Measurements from ENCODE around the gene UBE2E2.

UBE2E2 gene

GRCh38 chr3:23619705-23620637, 416.8 kb downstream of the UBE2E2 start:
- no peak for DNase-seq (ENCODE audit: low read depth, low spot score)

DNA sequence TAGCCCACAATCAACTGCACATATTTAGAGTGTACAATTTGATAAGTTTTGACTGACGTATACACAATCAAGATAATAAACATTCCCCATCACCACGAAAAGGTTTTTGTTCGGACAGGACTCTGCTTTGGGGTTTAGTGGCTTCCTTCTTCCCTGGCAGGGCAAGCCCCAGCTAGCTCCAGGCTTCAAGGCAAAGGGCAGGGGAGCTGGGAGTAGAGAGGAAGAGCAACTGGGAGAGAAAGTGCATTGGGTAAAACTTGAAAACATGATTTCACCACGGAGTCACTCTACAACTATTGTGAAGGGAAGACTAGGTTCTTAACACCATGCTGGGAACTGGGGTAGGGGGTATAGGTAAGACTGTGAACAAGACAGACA, 417.5 kb downstream of the UBE2E2 start:
- no peak for DNase-seq (ENCODE audit: low read depth, low spot score)

DNA sequence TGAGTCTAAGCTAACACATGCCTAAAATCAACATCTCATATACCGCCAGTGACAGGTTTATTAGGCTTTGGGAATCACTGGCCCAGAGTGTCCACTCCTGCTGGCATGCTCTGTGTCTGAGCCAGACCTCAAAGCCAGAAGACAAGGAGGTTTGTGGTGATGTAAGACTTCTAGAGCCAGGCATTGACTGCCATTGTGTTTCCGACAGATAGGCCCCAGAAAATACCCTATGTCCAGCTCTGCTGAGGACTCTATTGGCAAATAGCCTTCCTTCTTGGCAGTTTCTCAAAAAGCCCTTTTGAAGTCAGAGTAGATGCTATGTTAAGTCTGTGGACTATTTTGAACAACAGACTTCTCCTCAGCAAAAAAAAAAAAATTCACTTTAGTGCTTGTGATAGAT, 420.7 kb downstream of the UBE2E2 start:
- no peak for DNase-seq (ENCODE audit: low read depth, low spot score)

GRCh38 chr3:23624305-23624704, 421.2 kb downstream of the UBE2E2 start:
- DNase-seq (ENCODE audit: low read depth, low spot score), result no peak

- no peak for DNase-seq (ENCODE audit: low read depth, low spot score)
Measured at GRCh38 chr3:23626442-23626841, 423.3 kb downstream of the UBE2E2 start.

DNA sequence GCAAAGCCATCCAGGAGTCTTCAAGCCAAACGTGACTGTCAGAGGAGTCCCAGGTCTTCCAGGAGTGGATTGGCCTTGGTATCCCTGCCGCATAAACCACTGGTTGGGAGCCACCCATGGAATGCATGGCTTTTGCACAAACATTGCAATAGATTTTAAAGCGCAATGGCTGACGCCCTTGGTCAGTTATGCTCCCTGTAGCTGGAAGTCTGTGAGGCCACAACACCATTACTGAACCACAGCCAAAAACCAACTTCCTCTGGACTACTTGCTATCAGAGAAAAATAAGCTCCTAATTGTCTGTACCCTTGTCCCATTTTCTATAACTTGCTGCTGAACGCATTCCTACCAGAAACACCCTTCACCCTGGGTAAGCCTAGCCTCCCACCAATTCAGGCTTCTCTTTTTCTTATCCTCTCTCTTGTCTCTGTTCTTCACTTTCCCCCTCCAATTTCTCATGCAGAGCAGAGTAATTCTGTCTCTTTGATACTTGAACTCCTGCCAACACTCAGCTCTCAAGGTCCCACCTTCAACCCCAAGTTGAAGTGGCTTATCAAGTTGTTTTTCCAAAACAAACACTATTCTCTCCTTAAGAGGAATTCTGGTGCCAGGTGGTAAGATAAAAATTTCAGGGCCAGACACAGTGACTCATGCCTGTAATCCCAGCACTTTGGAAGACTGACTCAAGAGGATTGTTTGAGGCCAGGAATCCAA, 426.2 kb downstream of the UBE2E2 start:
- DNase-seq (ENCODE audit: low read depth, low spot score), result no peak

GRCh38 chr3:23633261-23633960, 430.3 kb downstream of the UBE2E2 start:
- DNase-seq (ENCODE audit: low read depth, low spot score), result no peak

- no peak for DNase-seq (ENCODE audit: low read depth, low spot score)
Measured at GRCh38 chr3:23637339-23637738, 434.2 kb downstream of the UBE2E2 start.

DNA sequence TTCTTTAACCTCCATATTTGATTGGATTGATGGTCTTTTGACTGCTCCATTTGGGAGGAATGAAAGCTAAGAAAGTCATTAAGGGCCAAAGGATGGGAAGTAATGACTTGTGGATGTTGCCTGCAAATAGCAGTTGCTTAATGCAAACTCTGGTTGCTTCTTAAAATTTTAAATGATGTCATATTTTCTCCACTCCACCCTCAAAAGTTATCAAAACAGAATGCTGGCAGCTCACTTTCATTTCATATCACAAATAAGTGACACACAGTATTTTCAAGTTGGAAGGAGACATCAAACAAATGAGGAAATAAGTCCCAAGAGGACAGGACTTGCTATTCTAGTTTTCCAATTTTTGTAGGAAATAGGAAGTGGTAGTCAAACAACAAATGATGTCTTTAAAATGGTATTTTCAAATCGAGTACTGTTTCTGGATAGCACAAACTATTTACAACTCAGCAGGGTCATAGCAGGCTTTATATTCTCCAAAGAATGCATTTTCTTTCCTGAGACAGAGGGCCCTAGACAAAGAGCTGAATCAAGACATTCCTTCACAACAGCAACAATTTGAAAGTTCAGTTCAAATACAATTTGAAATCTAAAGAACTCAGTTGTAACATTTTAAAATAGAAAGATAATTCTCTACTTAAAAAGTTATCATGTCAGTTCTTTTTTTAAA, 437.5 kb downstream of the UBE2E2 start:
- no peak for DNase-seq (ENCODE audit: low read depth, low spot score)

Data from iPS DF 19.7 (cell line).